Choroid plexus epithelial cell (primary cell): Measurements from ENCODE around the gene PGF.

Experiments
- DNase-seq: peaks from one replicate; pipeline ENCODE4 v3.0.0-alpha.2; 2010; ENCODE audit warnings: low read depth
- H3K4me3 ChIP-seq: 2 replicates; pipeline ENCODE4 v1.5.1; 2011; ENCODE audit warnings: low read depth, mild to moderate bottlenecking, control low read depth, low read length, moderate library complexity
- CTCF ChIP-seq: conservative IDR thresholded peaks from 2 replicates; pipeline ENCODE4 v1.5.1; 2011; ENCODE audit warnings: low read depth, mild to moderate bottlenecking, control low read depth, inconsistent platforms, low read length, moderate library complexity

Gene PGF

GRCh38 chr14:74962493-74962892, 7.1 kb upstream of the PGF start:
- no peak overlapping the region for H3K4me3 ChIP-seq
- DNase-seq: no peak
- TF ChIP-seq CTCF: no peak

GRCh38 chr14:74962046-74962445, 6.6 kb upstream of the PGF start:
- DNase-seq: no peak
- TF ChIP-seq CTCF: no peak
- no peak overlapping the region for H3K4me3 ChIP-seq

- TF ChIP-seq CTCF: no peak
- DNase-seq: no peak
- no peak overlapping the region for H3K4me3 ChIP-seq
Observed at GRCh38 chr14:74961238-74961911, 6.0 kb upstream of the PGF start.

- no peak for TF ChIP-seq CTCF
Observed at GRCh38 chr14:74960736-74961135, 5.3 kb upstream of the PGF start.

GRCh38 chr14:74959596-74960180, 4.3 kb upstream of the PGF start:
- no peak for DNase-seq
- TF ChIP-seq CTCF: no peak
- no peak overlapping the region for H3K4me3 ChIP-seq

More at GRCh38 chr14:74960736-74961135, 5.3 kb upstream of the PGF start:
- H3K4me3 ChIP-seq: no peak overlapping the region
- DNase-seq: no peak

GRCh38 chr14:74956280-74957072, 1.1 kb upstream of the PGF start:
- H3K4me3 ChIP-seq: no peak overlapping the region
- no peak for DNase-seq
- TF ChIP-seq CTCF: no peak
